CD14-positive monocyte (primary cell): ENCODE data around the gene ZNF808. TPM values are rescaled to one million over a fixed set of nuclear protein-coding genes. Genes with fewer than 3 reads are reported as not detected.
A peak's percentile ranks its signal among the peaks of the same experiment; 100 is the strongest.

Experiments used
- DNase-seq, 3 donors: peaks; one replicate each; pipeline ENCODE4 v3.0.0-alpha.2; 2011 to 2022
- H2AFZ ChIP-seq: 2 replicates; pipeline ENCODE4 v1.6.0; 2012; ENCODE audit warnings: mild to moderate bottlenecking, low read depth, low read length, inconsistent platforms; ENCODE audit not compliant: insufficient read depth, poor library complexity, severe bottlenecking
- H3K27ac ChIP-seq, 2 donors: 1 replicate in 1 of 2; 2 replicates in 1 of 2; pipeline ENCODE4 v1.5.1; 2012 to 2013; ENCODE audit warnings: low read length in 2 of 2, control low read depth in 1 of 2, inconsistent platforms in 1 of 2, low read depth in 1 of 2, mild to moderate bottlenecking in 1 of 2
- H3K27me3 ChIP-seq, 2 donors: one replicate each; pipeline versions ENCODE4 v1.6.0 to v1.6.1; 2011 to 2013; ENCODE audit warnings: low read length in 2 of 2; ENCODE audit not compliant: control insufficient read depth in 2 of 2, insufficient read depth in 2 of 2
- H3K36me3 ChIP-seq, 2 donors: replicated peaks in 1 of 2; 1 replicate in 1 of 2; 2 replicates in 1 of 2; pipeline versions ENCODE4 v1.5.1 to v1.6.1; 2012 to 2013; ENCODE audit warnings: low read length in 2 of 2, control low read depth in 1 of 2, inconsistent platforms in 1 of 2, mild to moderate bottlenecking in 1 of 2; ENCODE audit not compliant: insufficient read depth in 2 of 2, control insufficient read depth in 1 of 2
- H3K4me1 ChIP-seq, 2 donors: 1 replicate in 1 of 2; 2 replicates in 1 of 2; pipeline versions ENCODE4 v1.5.1 to v1.6.1; 2012 to 2013; ENCODE audit warnings: low read length in 2 of 2, control low read depth in 1 of 2, inconsistent platforms in 1 of 2, mild to moderate bottlenecking in 1 of 2, moderate library complexity in 1 of 2; ENCODE audit not compliant: insufficient read depth in 2 of 2, control insufficient read depth in 1 of 2
- H3K4me2 ChIP-seq: replicated peaks from 2 replicates; pipeline ENCODE3; 2012; ENCODE audit warnings: low read length, moderate library complexity, mild to moderate bottlenecking; ENCODE audit not compliant: poor library complexity, severe bottlenecking; ENCODE audit errors: extremely low read depth
- H3K4me3 ChIP-seq, 3 experiments: fragments of 200-600 bp in 1 of 3; sonication (generic) in 1 of 3; replicated peaks in 1 of 3; 1 replicate in 2 of 3; 2 replicates in 1 of 3; pipeline ENCODE4 v1.5.1; 2011 to 2013; ENCODE audit warnings: low read length in 3 of 3, mild to moderate bottlenecking in 3 of 3, control low read depth in 2 of 3, low read depth in 2 of 3, inconsistent platforms in 1 of 3, moderate library complexity in 1 of 3
- H3K79me2 ChIP-seq: 2 replicates; pipeline ENCODE4 v1.6.0; 2012; ENCODE audit warnings: mild to moderate bottlenecking, control low read depth, inconsistent platforms, low read length, moderate library complexity; ENCODE audit not compliant: insufficient read depth
- H3K9ac ChIP-seq: 2 replicates; pipeline ENCODE4 v1.6.0; 2017; ENCODE audit warnings: low read length, mild to moderate bottlenecking; ENCODE audit not compliant: insufficient read depth, poor library complexity, severe bottlenecking
- H3K9me3 ChIP-seq, 2 donors: replicated peaks in 1 of 2; 1 replicate in 1 of 2; 2 replicates in 1 of 2; pipeline versions ENCODE4 v1.5.1 to v1.6.1; 2012 to 2013; ENCODE audit warnings: low read length in 2 of 2, control low read depth in 1 of 2; ENCODE audit not compliant: control insufficient read depth in 1 of 2, insufficient read depth in 1 of 2
- H4K20me1 ChIP-seq: 2 replicates; pipeline ENCODE4 v1.6.0; 2012; ENCODE audit warnings: mild to moderate bottlenecking, low read length, control low read depth, moderate library complexity; ENCODE audit not compliant: insufficient read depth
- H3K27ac Mint-ChIP-seq, 7 donors: one replicate each; pipeline ENCODE4 v1.8.0; 2020; ENCODE audit warnings: mild to moderate bottlenecking in 7 of 7, mixed read lengths in 7 of 7, moderate library complexity in 6 of 7, inconsistent platforms in 2 of 7
- H3K27me3 Mint-ChIP-seq, 3 donors: one replicate each; pipeline ENCODE4 v1.8.0; 2021 to 2022; ENCODE audit warnings: low read depth in 3 of 3, mild to moderate bottlenecking in 3 of 3, mixed read lengths in 3 of 3, moderate library complexity in 3 of 3, inconsistent platforms in 1 of 3
- H3K36me3 Mint-ChIP-seq, 2 donors: one replicate each; pipeline ENCODE4 v1.8.0; 2020; ENCODE audit warnings: mixed read lengths in 2 of 2, inconsistent platforms in 1 of 2, mild to moderate bottlenecking in 1 of 2
- H3K4me1 Mint-ChIP-seq: one replicate; pipeline ENCODE4 v1.8.0; 2020; ENCODE audit warnings: mild to moderate bottlenecking, mixed read lengths
- H3K4me3 Mint-ChIP-seq, 2 donors: one replicate each; pipeline ENCODE4 v1.8.0; 2020; ENCODE audit warnings: mild to moderate bottlenecking in 2 of 2, mixed read lengths in 2 of 2, moderate library complexity in 1 of 2
- H3K9me3 Mint-ChIP-seq, 7 donors: one replicate each; pipeline ENCODE4 v1.8.0; 2020 to 2022; ENCODE audit warnings: mixed read lengths in 7 of 7, mild to moderate bottlenecking in 6 of 7, moderate library complexity in 6 of 7, inconsistent platforms in 2 of 7
- CTCF ChIP-seq: fragments of 200-600 bp; IDR thresholded peaks from one replicate; pipeline ENCODE4 v1.8.0; 2022; ENCODE audit warnings: antibody characterized with exemption, mild to moderate bottlenecking
- WGBS: methylation state at CpG from one replicate; pipeline ENCODE4 v1.1.5; 2013; ENCODE audit warnings: missing lambda C conversion rate; ENCODE audit not compliant: insufficient coverage; 5-methylcytosine and 5-hydroxymethylcytosine counted together
- intact Hi-C, 2 donors: fragments of 100-400 bp; cut with micrococcal nuclease; formaldehyde crosslinking; loops; one replicate each; pipeline versions ENCODE4 v1.15.0 to v1.15.1; 2023
- polyA plus RNA-seq, 3 donors: library from polyadenylated mRNA; depleted of rRNA in 1 of 3; unstranded in 2 of 3; stranded (reverse) in 1 of 3; fragments of 300-500 nt in 2 of 3; fragments of >200 nt in 1 of 3; fragmentation: Illumina TruSeq in 2 of 3; gene quantifications; 1 replicate in 2 of 3; 2 replicates in 1 of 3; pipeline ENCODE4 v1.2.3, GENCODE V29; 2012 to 2021
- small RNA-seq: library from RNA; depleted of rRNA; stranded (forward); fragments of <200 nt; gene quantifications from one replicate; pipeline ENCODE3, GENCODE V24; 2012; ENCODE audit warnings: low read depth; ENCODE audit not compliant: insufficient read length

The ZNF808 gene
- polyA plus RNA-seq, 3 donors = 2.6 to 9.2 (median 3.4) TPM

- peaks cover 17 to 30% of the 10 kb centered on the region in 2 donors for H3K36me3 Mint-ChIP-seq
- no peak overlapping the region for H2AFZ ChIP-seq
- intact Hi-C loops = loop anchor here (5.0 kb wide), 1 partner anchor 34 kb away; the partner anchor contains the start of gene ZNF83 (in 2 of the 2)
- 100% methylated on average over 1 of the region's 2 CpGs for WGBS
- H4K20me1 ChIP-seq = no peaks in the 10 kb centered on the region
- TF ChIP-seq CTCF = no peak
- H3K36me3 ChIP-seq = peaks cover 0 to 25% of the 10 kb centered on the region in 2 donors
- H3K27ac Mint-ChIP-seq = no peak overlapping the region
- H3K27me3 ChIP-seq = no peaks in the 10 kb centered on the region
- no peak overlapping the region for H3K4me3 ChIP-seq
- H3K4me1 Mint-ChIP-seq = peaks cover 27% of the 10 kb centered on the region
- H3K4me2 ChIP-seq = no peak overlapping the region
- no peak overlapping the region for H3K27ac ChIP-seq
- peaks cover 34% of the 10 kb centered on the region for H3K79me2 ChIP-seq
- H3K9me3 ChIP-seq = peaks cover 58 to 67% of the 10 kb centered on the region in 2 donors
- DNase-seq = no peak
- peaks cover 14 to 19% of the 10 kb centered on the region in 2 donors for H3K4me1 ChIP-seq
- peaks cover 32 to 74% (median 66%) of the 10 kb centered on the region in 7 donors for H3K9me3 Mint-ChIP-seq
- no peak overlapping the region for H3K4me3 Mint-ChIP-seq
- H3K9ac ChIP-seq = no peak overlapping the region
- peaks cover 0 to 2% (median 2%) of the 10 kb centered on the region in 3 donors for H3K27me3 Mint-ChIP-seq
Observed at GRCh38 chr19:52602941-52603340, 75.5 kb downstream of the ZNF808 start.

- H3K79me2 ChIP-seq = peaks cover 34% of the 10 kb centered on the region
- peaks cover 0 to 27% of the 10 kb centered on the region in 2 donors for H3K36me3 ChIP-seq
- H3K4me1 Mint-ChIP-seq = peaks cover 27% of the 10 kb centered on the region
- H3K9me3 Mint-ChIP-seq = peaks cover 28 to 71% (median 62%) of the 10 kb centered on the region in 7 donors
- no peak for TF ChIP-seq CTCF
- 96% methylated on average over 2 of the region's 14 CpGs for WGBS
- peaks cover 19 to 30% of the 10 kb centered on the region in 2 donors for H3K36me3 Mint-ChIP-seq
- H3K27me3 ChIP-seq = no peaks in the 10 kb centered on the region
- no peak overlapping the region for H3K27ac Mint-ChIP-seq
- no peak overlapping the region for H3K27ac ChIP-seq
- peaks cover 0 to 2% (median 2%) of the 10 kb centered on the region in 3 donors for H3K27me3 Mint-ChIP-seq
- H2AFZ ChIP-seq = no peak overlapping the region
- H3K4me1 ChIP-seq = peaks cover 14 to 19% of the 10 kb centered on the region in 2 donors
- no peak overlapping the region for H3K4me3 Mint-ChIP-seq
- H3K9ac ChIP-seq = no peak overlapping the region
- no peak for DNase-seq
- peak overlapping the region in 1 of 3 experiments; percentile 25 for H3K4me3 ChIP-seq
- peaks cover 55 to 62% of the 10 kb centered on the region in 2 donors for H3K9me3 ChIP-seq
- intact Hi-C loops = loop anchor here (5.0 kb wide), 1 partner anchor 34 kb away; the partner anchor contains the start of gene ZNF83 (in 2 of the 2)
- no peaks in the 10 kb centered on the region for H4K20me1 ChIP-seq
- no peak overlapping the region for H3K4me2 ChIP-seq
Observed at GRCh38 chr19:52603558-52604207, 76.2 kb downstream of the ZNF808 start.

Small RNA genes within 50 kb of the gene (small RNA-seq; reads per million reads assigned to genes)
- gene RPL39P34 = not detected

Other genes starting within 250 kb of the ZNF808 start
- gene ZNF480, start 230.5 kb upstream of the ZNF808 start, polyA plus RNA-seq = 1 to 10 TPM; 6.6 to 7.6 (median 7.4) TPM
- not detected for gene ZNF610, start 191.4 kb upstream of the ZNF808 start, polyA plus RNA-seq
- gene ZNF880, start 157.7 kb upstream of the ZNF808 start, polyA plus RNA-seq = 1 to 10 TPM; 4.5 to 8.5 (median 5.5) TPM
- gene ZNF528, start 129.8 kb upstream of the ZNF808 start, polyA plus RNA-seq = 1 to 10 TPM in 1 of 3 donors, under 1 TPM in 2; 0.67 to 4.8 (median 0.86) TPM
- not detected for gene ZNF534, start 98.5 kb upstream of the ZNF808 start, polyA plus RNA-seq
- gene ZNF578, start 74.1 kb upstream of the ZNF808 start, polyA plus RNA-seq = under 1 TPM in 1 of 3 donors, not detected in 2; 0.05 TPM
- gene ZNF701, start 42.6 kb downstream of the ZNF808 start, polyA plus RNA-seq = 1 to 10 TPM; 4.8 to 8.2 (median 5.6) TPM
- gene ZNF83, start 110.7 kb downstream of the ZNF808 start, polyA plus RNA-seq = 10 to 100 TPM in 1 of 3 donors, 1 to 10 TPM in 2; 2.4 to 47.1 (median 7.2) TPM
- 10 to 100 TPM in 2 of 3 donors, 1 to 10 TPM in 1; 5.5 to 20.2 (median 12.0) TPM for gene ZNF611, start 207.4 kb downstream of the ZNF808 start, polyA plus RNA-seq